ENCODE results near the gene SFXN5. TPM values are rescaled to one million over a fixed set of nuclear protein-coding genes. Genes with fewer than 3 reads are reported as not detected.
A peak's percentile ranks its signal among the peaks of the same experiment; 100 is the strongest.
"Not testable (repeated sequence)": the region's sequence is repeated elsewhere in the genome, so short reads cannot be mapped to it uniquely, and the experiment has no call there.

Gene SFXN5
- total RNA-seq: 9.3 TPM

GRCh38 chr2:73071360-73072128, at the start of gene SFXN5:
TSS of gene SFXN5 (minus strand) at chr2:73071712. CDS start at chr2:73071705, 7 bp downstream.
- TF ChIP-seq CTCF (IDR thresholded peaks at IDR 0.05): peak; percentile 21 to 24 (median 24)
- H3K4me3 ChIP-seq: peak within 1 kb of the TSS; percentile 91 to 92
- DNase-seq (ENCODE audit: low spot score in 2 of 2): peak; percentile 90 to 99
- intact Hi-C loops (cut with DNase I): loop anchor here (1.0 to 5.0 kb wide), 10 partner anchors 18 to 666 kb away; partner anchors contain the start of genes EXOC6B, PRADC1, SMYD5 and SPR
- H3K27ac ChIP-seq: peak within 1 kb of the TSS; percentile 84 to 93
- H3K4me1 ChIP-seq: peaks cover 10 to 15% of the 10 kb centered on the region in 2 donors
- H3K36me3 ChIP-seq: peaks cover 18 to 22% of the 10 kb centered on the region in 2 donors
- H3K27me3 ChIP-seq: no peaks in the 10 kb centered on the region
- H3K9me3 ChIP-seq: no peaks in the 10 kb centered on the region

- not testable (repeated sequence) for H3K9me3 ChIP-seq
These were observed 48.2 kb upstream of the SFXN5 start for GRCh38 chr2:73119611-73120239.

GRCh38 chr2:73117441-73117840, 45.9 kb upstream of the SFXN5 start:
- no peak overlapping the region for H3K27ac ChIP-seq
- no peaks in the 10 kb centered on the region for H3K4me1 ChIP-seq
- intact Hi-C loops (cut with DNase I): no loop called here
- no peak for DNase-seq (ENCODE audit: low spot score in 2 of 2)
- H3K4me3 ChIP-seq: no peak overlapping the region
- no peak for TF ChIP-seq CTCF (IDR thresholded peaks at IDR 0.05)
- no peaks in the 10 kb centered on the region for H3K9me3 ChIP-seq
- no peaks in the 10 kb centered on the region for H3K36me3 ChIP-seq
- H3K27me3 ChIP-seq: no peaks in the 10 kb centered on the region

More at GRCh38 chr2:73119611-73120239, 48.2 kb upstream of the SFXN5 start:
- H3K27ac ChIP-seq; intact Hi-C loops (cut with DNase I); DNase-seq (ENCODE audit: low spot score in 2 of 2); H3K36me3 ChIP-seq; H3K4me1 ChIP-seq; H3K4me3 ChIP-seq; H3K27me3 ChIP-seq: not testable (repeated sequence)

GRCh38 chr2:73116182-73116960, 44.9 kb upstream of the SFXN5 start:
- no peak for DNase-seq (ENCODE audit: low spot score in 2 of 2)
- Histone ChIP-seq H3K27ac (no peak overlapping the region), H3K4me1 (no peaks in the 10 kb centered on the region), H3K36me3 (no peaks in the 10 kb centered on the region), H3K9me3 (no peaks in the 10 kb centered on the region), H3K27me3 (no peaks in the 10 kb centered on the region), H3K4me3 (no peak overlapping the region)
- TF ChIP-seq CTCF (IDR thresholded peaks at IDR 0.05): no peak
- intact Hi-C loops (cut with DNase I): no loop called here

GRCh38 chr2:73114273-73114867, 42.9 kb upstream of the SFXN5 start:
- intact Hi-C loops (cut with DNase I): loop anchor here (5.0 kb wide), 4 partner anchors 98 to 1782 kb away; partner anchors contain the start of genes ALMS1, SMYD5, SPR and ZNF638
- no peak overlapping the region for H3K4me3 ChIP-seq
- H3K36me3 ChIP-seq: no peaks in the 10 kb centered on the region
- H3K4me1 ChIP-seq: peaks cover 0 to 18% of the 10 kb centered on the region in 2 donors
- no peak for TF ChIP-seq CTCF (IDR thresholded peaks at IDR 0.05)
- DNase-seq (ENCODE audit: low spot score in 2 of 2): no peak
- no peaks in the 10 kb centered on the region for H3K9me3 ChIP-seq
- H3K27ac ChIP-seq: peak overlapping the region; percentile 92 to 98
- H3K27me3 ChIP-seq: no peaks in the 10 kb centered on the region
